ENCODE data around the gene UBL4B.

- TF ChIP-seq REST (IDR thresholded peaks at IDR 0.05) (no peak), CTCF (IDR thresholded peaks at IDR 0.05) (no peak), RAD21 (conservative IDR thresholded peaks at IDR 0.05 in 1 of 2, IDR thresholded peaks at IDR 0.05 in 1 of 2) (no peak), JUNB (IDR thresholded peaks at IDR 0.05) (no peak)
Observed at GRCh38 chr1:110082477-110082876, 29.8 kb upstream of the UBL4B start.
